Activated T-cell treated with anti-CD3 and anti-CD28 coated beads, Interleukin-2, amount 50 U/mL, for 48 hours (primary cell): ENCODE data around the gene SLC36A2.
"Not testable (repeated sequence)": the region's sequence is repeated elsewhere in the genome, so short reads cannot be mapped to it uniquely, and the experiment has no call there.

Experiments
- DNase-seq, 2 experiments: peaks; one replicate each; pipeline ENCODE4 v3.0.0-alpha.2; 2020

SLC36A2 gene

DNA sequence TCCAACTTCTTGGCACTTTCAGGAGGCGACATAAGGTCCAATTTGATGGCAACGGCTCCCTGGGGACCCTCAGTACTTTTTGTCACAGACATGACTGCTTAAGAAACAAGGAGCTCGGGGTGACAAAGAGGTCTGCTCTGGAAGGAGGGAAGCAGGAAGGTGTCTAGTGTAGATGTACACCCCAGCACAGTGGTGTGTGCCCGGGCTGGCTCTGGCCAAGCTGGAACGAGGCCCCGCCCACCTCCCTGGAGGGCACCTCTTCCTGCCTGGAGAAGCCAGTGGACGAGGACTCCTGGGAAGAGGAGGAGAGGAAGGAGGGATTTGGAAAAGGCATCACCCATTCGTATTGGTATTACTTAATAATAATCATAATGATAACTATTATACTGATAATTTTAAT lies at the start of gene SLC36A2:
TSS of gene SLC36A2 (minus strand) at position 191 of the 400 bp plus-strand sequence. CDS start at position 92, 99 bp downstream.
- DNase-seq = no peak

DNA sequence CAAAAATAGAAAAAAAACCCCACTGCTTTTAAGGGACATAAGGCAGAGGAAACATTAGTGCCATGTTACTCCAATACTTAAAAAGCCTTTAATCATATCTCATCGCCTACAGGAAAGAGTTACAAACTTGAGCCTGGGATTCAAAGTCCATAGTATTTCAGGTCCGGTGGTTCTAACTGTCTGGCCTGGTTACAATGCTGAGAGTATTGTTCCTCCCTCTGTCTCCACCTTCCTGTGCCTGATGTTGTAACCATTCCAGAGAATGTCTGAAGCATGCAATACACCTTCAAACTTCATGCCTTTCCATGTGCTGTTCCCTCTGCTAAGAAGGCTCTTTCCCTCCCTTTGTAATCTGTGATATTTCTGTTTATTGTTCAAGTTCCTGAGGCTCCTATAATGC lies 41.6 kb upstream of the SLC36A2 start:
- no peak for DNase-seq

DNA sequence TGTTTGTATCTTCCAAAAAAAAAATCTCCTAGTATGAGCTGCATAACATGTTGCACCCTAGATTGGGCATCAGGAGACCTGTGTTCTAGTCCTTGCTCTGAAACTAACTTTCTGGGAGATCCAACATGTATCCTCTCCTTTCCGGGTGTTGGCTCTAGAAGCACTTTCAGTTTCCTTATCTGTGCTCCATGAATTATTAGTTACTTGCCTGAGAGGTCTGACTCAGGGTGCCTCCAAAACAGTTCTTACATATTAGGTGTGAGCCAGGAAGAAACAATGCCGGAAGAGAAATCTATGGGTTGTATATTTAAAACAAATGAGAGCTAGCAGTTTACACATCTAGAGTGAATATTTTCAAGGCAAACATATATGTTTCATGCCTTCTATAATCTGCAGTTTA lies 36.7 kb upstream of the SLC36A2 start:
- DNase-seq = no peak

DNA sequence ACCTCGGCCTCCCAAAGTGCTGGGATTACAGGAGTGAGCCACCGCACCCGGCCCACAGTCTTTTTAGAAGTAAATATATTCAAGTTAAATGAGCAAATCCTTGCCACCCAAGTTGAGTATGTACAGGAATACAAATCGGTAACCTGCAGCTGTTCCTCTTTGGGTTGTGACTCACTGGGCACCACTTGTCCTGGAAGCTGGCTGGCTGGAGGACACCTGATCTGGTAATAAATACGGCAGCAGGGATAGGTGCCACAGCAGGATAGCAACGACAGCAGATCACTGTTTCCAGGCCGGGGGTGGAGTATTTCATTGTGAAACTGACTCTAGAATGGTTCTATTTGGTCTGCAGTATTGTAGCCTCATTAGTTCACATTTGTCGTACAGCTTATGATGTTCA lies 35.7 kb upstream of the SLC36A2 start:
- DNase-seq = no peak

DNA sequence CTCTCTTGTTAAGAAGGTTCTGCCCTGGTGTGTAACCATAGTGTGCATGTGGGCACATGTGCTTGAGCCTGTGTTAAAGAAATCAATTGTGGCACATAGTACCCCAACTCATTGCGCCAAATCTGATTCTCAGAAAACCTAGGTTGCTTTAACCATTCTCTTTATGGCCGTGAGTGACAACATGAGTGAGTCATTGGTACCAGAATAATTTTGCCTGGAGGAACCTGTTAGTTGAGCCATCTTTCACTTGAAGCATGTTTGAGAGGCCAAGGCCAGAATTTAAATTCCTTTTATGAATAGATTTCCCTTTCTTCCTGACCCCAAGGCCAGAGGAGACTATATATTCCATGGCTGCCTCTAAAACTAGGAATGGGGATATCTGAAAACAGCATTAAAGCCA lies 35.2 kb upstream of the SLC36A2 start:
- DNase-seq = no peak

DNA sequence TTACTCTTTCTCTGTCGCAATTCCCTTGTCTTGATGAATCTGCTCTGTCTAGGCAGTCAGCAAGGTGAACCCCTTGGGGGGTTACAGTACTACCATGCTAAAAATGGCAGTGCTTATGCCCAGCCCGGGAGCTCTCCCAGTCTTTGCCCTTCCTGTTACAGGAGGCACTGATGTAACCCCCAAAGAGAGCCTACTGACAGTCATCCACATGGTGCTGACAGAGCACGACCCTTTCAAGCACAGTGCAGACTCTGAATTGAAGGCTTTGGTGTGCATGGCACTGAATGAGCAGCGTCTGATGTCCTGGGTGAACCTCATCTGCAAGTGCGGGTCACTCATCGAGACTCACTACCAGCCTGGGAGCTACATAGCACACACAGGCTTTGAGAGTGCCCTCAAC lies 34.5 kb upstream of the SLC36A2 start:
- DNase-seq = no peak

DNA sequence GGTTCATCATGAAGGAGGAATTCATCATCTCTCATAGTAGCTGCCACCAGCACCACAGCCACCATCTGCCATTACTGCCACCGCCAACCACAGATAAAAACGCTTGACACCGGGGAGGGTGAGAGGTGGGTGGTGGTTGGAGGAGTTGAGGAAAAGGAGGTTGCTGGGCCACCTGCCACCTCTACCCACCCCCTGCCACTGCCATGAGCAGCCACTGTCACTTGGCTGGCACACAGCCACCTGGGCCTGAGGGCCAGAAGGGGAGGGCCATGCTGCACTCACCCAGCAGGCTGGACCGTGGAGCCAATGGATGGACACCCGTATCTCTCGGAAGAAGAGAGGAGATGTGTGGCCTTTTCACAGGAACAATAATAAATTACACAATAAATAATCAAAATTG lies 31.3 kb upstream of the SLC36A2 start:
- no peak for DNase-seq

DNA sequence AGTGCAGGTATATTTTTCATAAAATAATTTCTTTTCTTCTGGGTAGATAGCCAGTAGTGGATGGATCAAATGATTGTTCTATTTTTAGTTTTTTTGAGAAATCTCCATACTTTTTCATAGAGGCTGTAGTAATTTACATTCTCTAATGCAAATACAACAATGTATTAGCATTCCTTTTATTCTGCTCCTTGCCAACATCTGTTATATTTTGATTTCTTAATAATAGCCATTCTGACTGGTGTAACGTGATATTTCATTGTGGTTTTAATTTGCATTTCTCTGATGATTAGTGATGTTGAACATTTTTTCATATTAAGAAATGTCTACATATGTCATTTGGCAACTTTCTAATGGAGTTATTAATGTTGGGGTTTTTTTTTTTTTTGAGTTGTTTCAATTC lies 27.2 kb upstream of the SLC36A2 start:
- DNase-seq = no peak

DNA sequence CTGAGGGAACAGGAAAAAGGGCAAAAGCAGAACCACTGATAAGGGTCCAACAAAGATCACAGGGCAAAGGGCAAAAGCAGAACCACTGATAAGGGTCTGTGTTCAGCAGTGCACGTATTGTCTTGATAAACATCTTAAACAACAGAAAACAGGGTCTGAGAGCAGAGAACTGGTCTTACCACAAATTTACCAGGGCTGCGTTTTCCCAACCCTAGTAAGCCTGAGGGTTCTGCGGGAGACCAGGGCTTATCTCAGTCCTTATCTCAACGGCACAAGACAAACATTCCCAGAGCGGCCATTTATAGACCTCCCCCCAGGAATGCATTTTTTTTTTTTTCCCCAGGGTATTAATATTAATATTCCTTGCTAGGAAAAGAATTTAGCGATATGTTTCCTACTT lies 19.7 kb upstream of the SLC36A2 start:
- DNase-seq = not testable (repeated sequence)

DNA sequence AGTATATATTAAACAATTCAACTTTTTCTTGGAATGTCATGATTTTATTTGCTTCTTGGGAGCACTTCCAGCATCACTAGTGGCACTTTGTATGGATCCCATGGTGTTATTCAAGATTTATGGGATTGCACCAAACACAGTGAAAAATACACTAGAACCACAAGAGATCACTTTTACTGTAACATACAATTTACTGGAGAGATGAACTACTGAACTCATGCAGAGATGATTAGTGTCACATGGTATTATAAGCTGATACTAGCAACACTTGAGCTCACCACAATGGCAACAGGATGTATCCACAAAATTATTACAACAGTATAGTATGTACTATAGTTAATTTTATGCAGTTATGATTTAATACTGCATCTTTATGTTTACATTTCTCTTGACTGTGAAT lies 16.3 kb upstream of the SLC36A2 start:
- DNase-seq = no peak

DNA sequence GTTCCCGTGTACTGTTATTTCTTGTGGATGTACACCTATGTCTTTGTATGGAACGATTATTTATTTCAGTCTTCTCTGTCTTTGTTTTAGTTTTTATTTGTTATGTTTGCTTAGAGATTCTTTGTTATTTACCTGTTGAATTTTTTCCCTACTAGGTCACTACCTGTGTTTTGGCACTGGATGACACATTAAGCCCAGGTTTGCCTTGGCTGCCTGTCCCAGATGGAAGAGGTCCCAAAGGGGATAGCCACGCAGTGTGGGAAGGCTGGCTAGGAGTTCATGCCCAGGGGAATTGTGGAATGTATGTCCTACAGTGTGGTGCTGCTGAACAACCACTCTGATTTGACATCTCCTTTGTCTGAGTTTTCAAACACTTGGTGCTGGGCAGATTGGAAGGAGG lies 15.6 kb upstream of the SLC36A2 start:
- DNase-seq = no peak

DNA sequence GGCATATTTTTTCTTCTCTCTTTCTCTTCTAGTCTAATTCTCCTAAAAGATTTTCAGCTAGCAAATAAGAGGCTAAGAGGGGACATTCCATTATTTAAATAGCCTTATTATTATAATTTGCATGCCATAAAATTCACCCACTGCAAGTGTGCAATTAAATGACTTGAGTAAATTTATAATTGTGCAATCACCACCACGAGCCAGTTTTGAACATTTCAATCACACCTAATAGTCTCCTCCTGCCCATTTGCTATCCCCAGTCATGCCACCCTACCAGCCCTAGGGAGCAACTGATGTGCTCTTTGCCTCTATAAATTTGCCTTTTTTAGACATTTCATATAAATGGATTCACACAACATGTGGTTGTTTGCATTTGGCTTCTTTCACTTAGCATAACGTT lies 12.0 kb upstream of the SLC36A2 start:
- no peak for DNase-seq

DNA sequence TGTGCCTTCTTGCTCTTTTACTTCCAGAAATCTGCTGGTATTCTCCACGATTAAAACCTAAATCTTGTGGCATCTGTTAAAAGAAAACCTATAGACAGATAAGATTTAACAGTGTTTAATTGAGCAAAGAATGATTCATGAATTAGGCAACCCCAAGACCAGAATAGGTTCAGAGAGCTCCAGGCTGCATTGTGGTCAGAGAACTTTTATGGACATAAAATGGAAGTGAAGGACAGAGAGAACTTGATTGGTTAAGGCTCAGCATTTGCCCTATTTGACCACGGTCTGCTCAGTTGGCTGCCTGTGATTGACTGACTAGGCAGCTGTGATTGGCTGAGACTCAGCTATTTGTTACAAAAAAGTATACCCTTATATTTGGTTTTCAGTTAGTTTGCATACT lies 10.4 kb upstream of the SLC36A2 start:
- no peak for DNase-seq

DNA sequence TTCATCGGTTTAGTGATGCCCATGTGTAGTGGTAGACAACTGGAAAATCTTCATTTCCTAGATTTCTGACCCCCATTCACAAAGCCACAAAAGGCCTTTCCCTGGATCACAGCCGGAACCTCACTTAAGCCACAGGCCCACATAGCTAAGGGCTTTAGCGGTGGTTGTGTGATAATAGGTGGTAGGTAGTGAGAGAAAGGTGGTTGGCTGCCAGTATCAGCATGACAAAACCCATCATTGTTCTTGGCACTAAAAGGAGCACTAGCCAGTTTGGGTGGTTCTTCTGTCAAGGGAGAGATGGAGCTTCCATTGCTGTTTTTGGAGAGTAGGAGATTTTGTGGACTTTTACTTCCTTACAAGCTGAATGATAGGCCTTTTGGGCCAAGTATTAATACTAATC lies 9.7 kb upstream of the SLC36A2 start:
- DNase-seq = no peak

DNA sequence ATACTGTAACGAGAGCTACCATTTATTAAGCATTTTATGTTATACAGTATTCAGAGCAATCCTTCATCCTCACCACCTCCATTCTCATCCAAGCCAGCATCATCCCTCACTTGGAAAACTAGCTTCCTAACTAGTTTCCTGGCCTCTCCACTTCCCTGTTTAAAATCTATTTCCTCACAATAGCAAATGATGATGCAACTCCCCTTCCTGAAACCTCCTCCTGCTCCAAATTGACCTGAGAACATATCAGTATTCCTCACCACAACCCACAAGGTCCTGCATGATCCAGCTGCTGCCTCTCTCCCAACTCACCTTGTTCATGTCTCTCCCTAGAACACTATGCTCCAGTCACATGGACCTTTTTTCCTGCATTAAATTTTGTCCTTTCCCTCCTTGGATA lies 4.3 kb upstream of the SLC36A2 start:
- DNase-seq = no peak

DNA sequence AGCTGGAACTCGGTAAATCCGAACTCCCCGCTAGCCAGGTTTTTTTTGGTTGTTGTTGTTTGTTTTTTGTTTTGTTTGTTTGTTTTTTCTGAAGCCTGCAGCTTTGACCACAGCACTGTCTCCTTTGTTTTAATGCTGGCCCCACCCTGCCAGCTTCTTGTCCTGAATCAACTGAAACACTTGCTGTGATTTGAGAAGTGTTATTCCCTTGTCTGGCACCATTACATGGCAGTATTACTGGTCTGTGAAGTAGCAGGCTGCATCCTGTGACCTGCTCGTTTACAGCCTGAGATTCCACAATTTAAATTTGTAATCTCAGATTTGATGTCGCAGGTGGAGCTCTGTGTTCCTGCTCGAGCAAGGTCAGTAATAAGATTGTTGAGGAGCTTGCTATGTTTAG lies 1.4 kb upstream of the SLC36A2 start:
- DNase-seq = no peak

DNA sequence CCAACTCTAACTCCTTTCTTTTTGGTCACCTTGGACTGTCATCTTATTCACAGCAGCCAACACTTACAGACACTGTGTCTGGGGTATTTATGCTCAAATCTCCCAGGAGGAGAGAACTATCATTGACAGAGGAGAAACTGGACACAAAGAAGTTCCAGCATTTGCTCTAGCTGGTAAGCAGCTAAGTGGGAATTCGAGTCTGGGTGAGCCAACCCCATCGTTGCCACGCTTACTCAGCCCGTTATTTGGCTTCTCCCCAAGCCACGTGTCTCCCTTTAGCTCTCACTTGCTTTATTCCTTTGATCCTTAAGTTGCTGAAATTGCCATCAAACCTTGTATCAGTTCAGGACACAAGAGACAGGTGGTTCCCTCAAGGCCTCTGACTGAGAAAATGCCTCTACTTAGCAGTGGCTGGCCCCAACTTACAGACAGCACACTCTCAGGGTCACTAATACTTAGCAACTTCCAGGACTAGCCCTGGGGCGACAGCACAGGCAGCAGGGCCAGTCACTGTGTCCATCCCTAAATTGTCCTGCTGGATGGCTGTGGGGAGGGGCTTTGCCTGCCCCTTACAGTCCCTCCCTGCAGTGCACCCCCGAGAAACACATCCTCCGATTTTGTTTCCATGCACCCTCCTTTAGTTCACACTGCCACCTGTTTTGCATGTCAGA lies 1.4 kb downstream of the SLC36A2 start:
- no peak for DNase-seq

DNA sequence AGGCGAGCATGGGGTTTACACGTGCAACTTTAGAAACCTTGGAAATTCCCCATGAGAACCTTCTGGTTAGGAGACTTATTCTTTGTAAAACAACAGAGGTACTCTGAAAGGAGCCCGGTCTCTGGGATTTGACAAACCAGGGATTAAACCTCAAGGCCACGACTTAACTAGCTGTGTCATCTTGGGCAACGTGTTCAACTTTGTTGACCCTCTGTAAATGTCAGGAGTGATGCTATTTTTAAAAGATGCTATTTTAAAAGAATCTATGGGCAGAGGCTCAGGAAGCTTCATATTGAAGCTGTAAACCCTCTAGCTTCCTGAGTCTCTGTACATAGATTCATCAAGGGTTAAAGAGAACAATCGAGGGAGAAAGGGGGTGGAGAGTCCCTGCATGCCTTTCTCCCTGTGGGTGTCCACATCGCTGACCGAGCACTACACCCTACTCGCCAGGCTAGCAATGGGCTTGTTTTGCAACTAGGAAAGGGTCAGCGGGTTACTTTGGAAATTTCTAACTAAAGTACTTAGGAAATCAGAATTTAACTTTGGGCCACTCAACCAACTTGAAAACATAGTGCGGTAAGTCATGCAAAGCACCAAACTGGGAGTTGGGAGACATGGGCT lies 2.1 kb downstream of the SLC36A2 start:
- DNase-seq = no peak

DNA sequence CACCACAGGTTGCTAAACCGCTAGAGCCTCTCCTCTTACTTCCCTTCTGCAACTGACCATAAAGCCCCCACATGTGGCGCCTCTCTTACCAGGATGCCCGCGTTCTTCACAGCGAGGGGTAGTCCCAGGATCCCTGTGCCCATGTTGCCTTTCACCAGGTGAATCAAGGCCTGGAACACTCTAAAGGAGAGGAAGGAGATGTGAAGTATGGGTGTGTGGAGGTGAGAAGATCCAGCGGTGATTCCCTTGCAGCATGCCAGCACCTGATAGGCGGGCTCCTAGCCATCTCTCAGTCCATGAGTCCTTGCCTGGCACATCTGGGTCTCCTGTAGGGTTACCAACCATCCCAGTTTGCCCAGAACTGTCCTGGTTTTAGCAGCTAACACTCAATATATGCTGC lies 3.3 kb downstream of the SLC36A2 start:
- DNase-seq = no peak

DNA sequence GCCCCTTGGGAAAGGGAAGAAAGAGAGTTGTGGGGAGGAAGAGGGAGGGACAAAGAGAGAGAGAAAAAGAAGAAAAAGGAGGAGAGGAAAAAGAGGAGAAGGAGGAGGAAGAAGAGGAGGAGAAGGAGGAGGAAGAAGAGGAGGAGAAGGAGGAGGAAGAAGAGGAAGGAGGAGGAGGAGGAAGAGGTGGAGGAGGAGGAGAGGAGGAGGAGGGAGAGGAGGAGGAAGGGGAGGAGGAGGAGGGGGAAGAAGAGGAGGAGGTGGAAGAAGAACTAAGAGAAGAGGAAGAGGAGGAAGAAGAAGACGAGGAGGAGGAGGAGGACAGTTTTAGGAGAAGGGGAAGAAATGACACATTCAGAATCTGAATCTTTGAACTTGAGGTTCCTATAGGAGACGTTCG lies 7.4 kb downstream of the SLC36A2 start:
- no peak for DNase-seq

DNA sequence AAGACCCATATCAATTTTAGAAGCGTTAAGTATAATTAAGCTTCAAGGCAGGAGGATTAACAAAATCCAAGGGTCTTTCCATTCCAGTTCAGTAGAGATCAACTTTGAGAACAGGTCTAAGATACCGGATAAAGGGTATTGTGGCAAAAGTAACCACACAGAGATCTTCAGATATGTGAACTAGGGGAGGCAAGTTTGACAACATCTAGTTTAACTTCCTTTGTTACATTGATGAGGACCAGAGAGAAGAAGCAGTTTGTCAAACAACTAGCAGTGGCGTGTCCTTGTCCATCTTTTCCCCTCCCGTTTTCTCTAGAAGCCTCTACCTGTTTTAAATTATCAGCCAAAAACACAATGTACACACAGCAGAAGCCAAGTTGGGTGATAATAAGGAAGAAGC lies 8.6 kb downstream of the SLC36A2 start:
- no peak for DNase-seq

DNA sequence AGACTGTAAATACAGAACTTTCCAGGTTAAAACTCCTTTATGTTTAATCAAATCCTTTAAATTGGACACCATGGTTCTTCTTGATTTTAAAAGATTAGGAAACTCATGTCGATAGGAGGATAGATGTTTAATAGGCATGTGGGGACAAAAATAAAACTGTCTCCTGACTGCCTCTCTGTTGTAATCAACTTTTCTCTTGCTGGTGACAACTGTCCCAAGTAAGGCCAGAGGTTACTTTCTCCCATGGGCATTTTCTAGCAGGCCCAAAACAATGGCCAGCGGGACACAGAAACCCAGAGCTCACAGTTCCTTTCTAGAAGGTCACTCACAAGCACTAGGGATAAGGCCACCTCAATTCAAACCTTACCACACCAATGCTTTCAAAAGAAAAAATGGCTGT lies 14.5 kb downstream of the SLC36A2 start:
- no peak for DNase-seq

DNA sequence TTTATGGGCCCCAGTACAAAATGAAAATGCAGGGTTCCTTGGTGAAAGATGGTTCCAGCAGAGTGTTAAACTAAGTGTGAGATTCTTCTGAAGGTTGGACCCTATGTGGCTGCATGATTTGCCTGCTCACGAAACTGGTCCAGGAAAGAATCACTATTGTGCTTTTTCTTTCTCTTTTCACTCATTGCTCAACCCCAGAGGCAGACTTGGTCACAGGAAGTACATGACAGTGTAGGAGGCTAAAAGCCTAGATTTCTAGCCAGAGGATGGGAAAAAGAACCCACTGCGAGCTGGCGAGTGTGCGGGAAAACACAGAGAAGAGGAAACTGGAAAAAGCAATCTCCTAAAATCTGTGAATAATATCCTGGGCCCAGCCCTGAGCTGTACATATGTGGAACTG lies 18.6 kb downstream of the SLC36A2 start:
- DNase-seq = no peak

DNA sequence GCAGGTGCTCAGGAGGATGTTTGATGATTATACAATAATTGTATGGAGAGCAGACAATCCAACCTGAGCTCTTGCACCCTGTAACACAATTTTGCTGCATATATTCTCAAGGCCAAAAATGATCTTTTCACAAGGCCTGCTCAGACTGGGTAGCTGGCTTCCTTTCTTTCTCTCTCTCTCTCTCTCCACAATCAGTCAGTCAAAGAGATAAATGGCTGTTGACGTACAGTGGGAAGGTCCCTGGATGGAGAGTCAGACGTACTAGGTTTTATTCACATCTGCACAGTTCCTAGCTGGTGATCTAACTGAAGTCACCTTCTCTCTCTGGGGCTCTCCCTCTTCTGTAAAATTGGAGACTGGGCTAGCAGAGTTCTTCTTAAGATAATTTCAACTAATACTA lies 19.8 kb downstream of the SLC36A2 start:
- DNase-seq = no peak

DNA sequence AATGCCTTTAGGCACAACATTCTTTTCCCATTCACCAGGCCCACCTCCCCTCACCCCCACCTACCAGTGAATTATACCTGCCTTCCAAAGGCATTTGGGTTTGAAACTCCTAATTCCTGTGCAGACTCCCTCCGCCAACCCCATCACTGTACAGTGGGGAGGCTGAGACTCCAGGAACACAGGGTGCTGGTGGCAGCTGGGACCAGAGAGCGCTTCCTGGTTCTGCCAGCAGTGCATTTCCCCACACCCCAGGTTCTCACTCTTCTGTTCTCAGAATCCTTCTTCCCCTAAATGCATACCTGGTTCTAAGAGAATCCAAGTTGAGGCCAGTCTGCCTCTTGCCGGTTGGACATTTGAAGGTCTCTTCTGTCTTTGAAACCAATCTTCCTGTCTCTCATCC lies 21.1 kb downstream of the SLC36A2 start:
- DNase-seq = no peak
